Colonic mucosa (tissue), 4 donors: Measurements from ENCODE around the gene ASPSCR1. TPM values are rescaled to one million over a fixed set of nuclear protein-coding genes. Genes with fewer than 3 reads are reported as not detected.
A peak's percentile ranks its signal among the peaks of the same experiment; 100 is the strongest.

Experiments
- DNase-seq: peaks from one replicate; pipeline ENCODE4 v3.0.0-alpha.2; 2020
- H3K27ac ChIP-seq: fragments of 200-600 bp; one replicate; pipeline ENCODE4 v1.8.0; 2021
- H3K27me3 ChIP-seq: fragments of 200-600 bp; one replicate; pipeline ENCODE4 v1.8.0; 2021
- H3K36me3 ChIP-seq: fragments of 200-600 bp; one replicate; pipeline ENCODE4 v1.8.0; 2021
- H3K4me1 ChIP-seq: fragments of 200-600 bp; one replicate; pipeline ENCODE4 v1.8.0; 2021; ENCODE audit warnings: mild to moderate bottlenecking
- H3K4me3 ChIP-seq: fragments of 200-600 bp; one replicate; pipeline ENCODE4 v1.8.0; 2021
- H3K9ac ChIP-seq, 2 donors: one replicate each; pipeline ENCODE4 v1.7.0; 2013; ENCODE audit warnings: control low read depth in 2 of 2, low read depth in 2 of 2, low read length in 2 of 2
- H3K9me3 ChIP-seq: fragments of 200-600 bp; one replicate; pipeline ENCODE4 v1.8.0; 2021
- intact Hi-C: fragments of 100-400 bp; cut with DNase I; formaldehyde crosslinking; loops from one replicate; pipeline ENCODE4 v1.14.1; 2022
- total RNA-seq, 2 donors: library from RNA; stranded (reverse); fragmentation: NEBNext Ultra II Directional in 1 of 2; extraction: Animal tissue kit (Norgen Biotek cat#: 25700) in 1 of 2; gene quantifications; one replicate each; pipeline ENCODE4 v1.2.1, GENCODE V29; 2021
- TF ChIP-seq, protein P1 (sequence below): fragments of 200-600 bp; IDR thresholded peaks from one replicate; pipeline ENCODE4 v1.8.0; 2022; ENCODE audit warnings: antibody characterized with exemption, mild to moderate bottlenecking
- donor health status: healthy.
- donor health status: DM: no; HTN: no; CAD: no.
- donor health status: DM: no; HTN: no; CAD: no.

The ASPSCR1 gene
- total RNA-seq, 2 donors from 2014 or later = 21.7 to 43.0 TPM

DNA sequence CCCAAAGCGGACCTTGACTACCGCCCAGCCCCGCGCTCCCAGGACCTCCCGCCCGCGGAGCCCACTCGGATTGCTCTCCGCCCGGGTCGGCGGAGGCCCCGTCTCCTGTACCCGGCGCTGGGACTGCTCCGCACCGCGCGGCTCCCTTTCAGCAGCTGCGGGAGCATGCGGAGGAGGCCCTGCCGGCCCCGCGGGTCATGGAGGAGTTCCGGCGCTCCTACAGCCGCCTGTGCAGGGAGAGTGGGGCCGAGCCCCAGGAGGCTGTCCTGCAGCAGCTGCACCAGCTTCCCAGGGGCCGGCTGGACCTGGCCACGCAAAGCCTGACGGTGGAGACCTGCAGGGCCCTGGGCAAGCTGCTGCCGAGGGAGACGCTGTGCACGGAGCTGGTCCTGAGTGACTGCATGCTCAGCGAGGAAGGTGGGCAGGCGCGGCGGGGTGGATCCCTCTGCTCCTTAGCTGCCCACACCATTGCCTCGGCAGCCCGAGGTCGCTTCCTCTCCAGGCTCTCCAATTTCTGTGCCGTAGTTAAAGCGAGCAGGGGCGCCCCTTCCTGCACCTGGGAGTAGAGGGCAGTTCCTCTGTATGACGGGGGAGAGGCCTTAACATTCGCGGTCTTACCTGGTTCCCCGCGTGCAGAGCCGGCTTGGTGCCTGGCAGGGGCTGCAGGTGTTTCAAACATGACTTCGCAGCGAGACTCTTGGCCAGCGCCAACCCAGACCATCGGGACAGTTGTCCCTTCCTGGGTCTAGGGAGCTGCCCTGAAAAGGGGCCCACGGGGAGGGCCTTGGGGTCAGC lies 46.2 kb downstream of the ASPSCR1 start:
- no peak for DNase-seq
- Histone ChIP-seq H3K36me3 (no peaks in the 10 kb centered on the region), H3K27ac (no peak overlapping the region), H3K4me3 (peak overlapping the region; percentile 77), H3K9me3 (no peaks in the 10 kb centered on the region), H3K4me1 (peaks cover 17% of the 10 kb centered on the region), H3K27me3 (no peaks in the 10 kb centered on the region), H3K9ac (peak overlapping the region; percentile 81)
- intact Hi-C loops = no loop called here
- TF ChIP-seq, protein P1, sequence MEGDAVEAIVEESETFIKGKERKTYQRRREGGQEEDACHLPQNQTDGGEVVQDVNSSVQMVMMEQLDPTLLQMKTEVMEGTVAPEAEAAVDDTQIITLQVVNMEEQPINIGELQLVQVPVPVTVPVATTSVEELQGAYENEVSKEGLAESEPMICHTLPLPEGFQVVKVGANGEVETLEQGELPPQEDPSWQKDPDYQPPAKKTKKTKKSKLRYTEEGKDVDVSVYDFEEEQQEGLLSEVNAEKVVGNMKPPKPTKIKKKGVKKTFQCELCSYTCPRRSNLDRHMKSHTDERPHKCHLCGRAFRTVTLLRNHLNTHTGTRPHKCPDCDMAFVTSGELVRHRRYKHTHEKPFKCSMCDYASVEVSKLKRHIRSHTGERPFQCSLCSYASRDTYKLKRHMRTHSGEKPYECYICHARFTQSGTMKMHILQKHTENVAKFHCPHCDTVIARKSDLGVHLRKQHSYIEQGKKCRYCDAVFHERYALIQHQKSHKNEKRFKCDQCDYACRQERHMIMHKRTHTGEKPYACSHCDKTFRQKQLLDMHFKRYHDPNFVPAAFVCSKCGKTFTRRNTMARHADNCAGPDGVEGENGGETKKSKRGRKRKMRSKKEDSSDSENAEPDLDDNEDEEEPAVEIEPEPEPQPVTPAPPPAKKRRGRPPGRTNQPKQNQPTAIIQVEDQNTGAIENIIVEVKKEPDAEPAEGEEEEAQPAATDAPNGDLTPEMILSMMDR = no peak

DNA sequence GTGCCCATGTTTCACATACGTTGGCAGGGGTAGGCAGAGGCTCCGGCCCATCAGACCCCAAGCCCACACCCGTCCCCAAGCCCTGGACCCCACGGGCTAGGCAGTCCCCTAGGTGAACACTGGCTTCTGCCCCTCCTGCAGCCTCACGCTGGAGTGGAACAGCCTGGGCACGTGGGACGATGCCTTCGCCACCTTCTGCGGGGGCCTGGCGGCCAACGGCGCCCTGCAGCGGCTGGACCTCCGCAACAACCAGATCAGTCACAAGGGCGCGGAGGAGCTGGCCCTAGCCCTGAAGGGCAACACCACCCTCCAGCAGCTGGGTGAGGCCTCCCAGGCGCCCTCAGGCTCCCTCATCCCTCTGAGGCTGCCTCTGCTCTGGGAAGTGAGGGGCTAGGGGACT lies 47.4 kb downstream of the ASPSCR1 start:
- Histone ChIP-seq H3K27me3 (no peaks in the 10 kb centered on the region), H3K9me3 (no peaks in the 10 kb centered on the region), H3K4me3 (no peak overlapping the region), H3K36me3 (no peaks in the 10 kb centered on the region), H3K4me1 (peaks cover 18% of the 10 kb centered on the region), H3K9ac (no peak overlapping the region), H3K27ac (no peak overlapping the region)
- TF ChIP-seq, protein P1 = no peak
- intact Hi-C loops = no loop called here
- no peak for DNase-seq

DNA sequence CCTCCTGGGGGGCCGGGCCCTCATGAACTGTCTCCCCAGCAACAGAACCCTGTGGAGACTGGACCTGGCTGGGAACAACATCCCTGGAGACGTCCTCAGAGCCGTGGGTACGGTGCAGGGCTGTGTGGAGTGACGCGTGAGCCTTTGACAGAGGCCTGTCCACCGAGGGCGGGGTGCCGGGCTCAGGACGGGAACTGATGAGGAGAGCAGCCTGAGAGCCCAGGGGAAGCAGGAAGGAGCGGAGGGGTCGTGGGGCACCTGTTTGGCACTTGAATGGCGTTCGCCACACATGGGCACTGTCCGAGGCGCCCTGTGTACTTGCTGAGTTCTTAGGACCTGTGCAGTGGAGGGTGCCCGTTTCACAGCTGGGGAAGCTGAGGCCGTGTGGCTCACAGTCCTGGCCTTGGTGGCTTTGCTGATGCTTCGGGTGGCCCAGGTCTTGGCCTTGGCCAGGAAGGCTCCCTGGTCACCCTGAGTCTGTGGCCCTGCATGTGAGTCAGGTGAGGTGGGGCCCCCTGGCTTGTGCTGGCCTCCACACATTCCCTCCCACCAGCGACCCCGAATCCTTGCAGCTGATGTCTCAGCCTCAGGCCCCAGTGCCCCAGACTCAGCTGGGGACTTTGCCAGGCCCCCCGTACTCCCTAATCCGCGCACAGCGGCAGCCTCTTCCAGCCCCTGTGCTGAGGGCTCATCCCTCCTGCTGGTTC lies 48.1 kb downstream of the ASPSCR1 start:
- H3K36me3 ChIP-seq = no peaks in the 10 kb centered on the region
- H3K9ac ChIP-seq = no peak overlapping the region
- TF ChIP-seq, protein P1 = no peak
- no peak overlapping the region for H3K27ac ChIP-seq
- H3K4me3 ChIP-seq = no peak overlapping the region
- no peak for DNase-seq
- H3K4me1 ChIP-seq = peaks cover 23% of the 10 kb centered on the region
- no peaks in the 10 kb centered on the region for H3K9me3 ChIP-seq
- intact Hi-C loops = no loop called here
- H3K27me3 ChIP-seq = no peaks in the 10 kb centered on the region

- TF ChIP-seq, protein P1 = no peak
- Histone ChIP-seq H3K36me3 (no peaks in the 10 kb centered on the region), H3K27me3 (no peaks in the 10 kb centered on the region), H3K4me1 (peaks cover 14% of the 10 kb centered on the region), H3K4me3 (no peak overlapping the region), H3K9me3 (no peaks in the 10 kb centered on the region), H3K27ac (no peak overlapping the region), H3K9ac (no peak overlapping the region)
- no peak for DNase-seq
- intact Hi-C loops = no loop called here
These were observed 50.8 kb downstream of the ASPSCR1 start for GRCh38 chr17:82028246-82028645.

GRCh38 chr17:82028966-82029365 lies 51.5 kb downstream of the ASPSCR1 start:
- TF ChIP-seq, protein P1 = no peak
- intact Hi-C loops = no loop called here
- no peak for DNase-seq
- Histone ChIP-seq H3K36me3 (no peaks in the 10 kb centered on the region), H3K27me3 (no peaks in the 10 kb centered on the region), H3K4me1 (peaks cover 12% of the 10 kb centered on the region), H3K27ac (no peak overlapping the region), H3K9me3 (no peaks in the 10 kb centered on the region), H3K4me3 (no peak overlapping the region), H3K9ac (no peak overlapping the region)
